SIG-M5 treated with dmso at 0.1 percent for 504 hours (cell line): Measurements from ENCODE around the gene PRPH.
"Not testable (repeated sequence)": the region's sequence is repeated elsewhere in the genome, so short reads cannot be mapped to it uniquely, and the experiment has no call there.

ENCODE experiments used
- DNase-seq: peaks from one replicate; lab custom pipeline; 2025; ENCODE audit not compliant: unreplicated experiment; lab: John Stamatoyannopoulos, UW

PRPH gene

GRCh38 chr12:49276304-49277290 lies 18.4 kb upstream of the PRPH start:
- no peak for DNase-seq

- DNase-seq, result no peak
These were observed 17.5 kb upstream of the PRPH start for GRCh38 chr12:49277466-49277865.

- peak; percentile 67 for DNase-seq
These were observed 15.2 kb upstream of the PRPH start for GRCh38 chr12:49279706-49280159.

GRCh38 chr12:49280545-49280944 lies 14.4 kb upstream of the PRPH start:
- DNase-seq, result not testable (repeated sequence)

DNA sequence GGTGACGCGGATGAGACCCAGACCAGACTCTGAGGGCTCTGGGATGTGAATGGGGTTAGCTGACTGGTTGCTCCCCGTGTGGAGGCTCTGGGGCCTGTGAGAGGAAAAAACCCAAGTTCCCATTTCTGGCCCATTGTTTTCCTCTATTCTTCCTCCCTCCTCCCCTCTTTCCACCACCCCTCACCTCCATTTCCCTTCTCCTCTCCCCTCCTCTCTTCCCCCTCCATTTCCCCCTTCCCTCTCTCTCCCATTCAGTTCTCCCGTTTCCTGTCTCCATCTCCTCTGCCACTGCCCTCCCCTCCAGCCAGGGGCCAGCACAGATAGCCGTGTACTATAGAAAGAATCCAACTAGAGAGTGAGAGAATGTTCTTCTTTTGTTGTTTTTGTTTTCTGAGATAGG lies 12.6 kb upstream of the PRPH start:
- DNase-seq, result no peak

- DNase-seq, result not testable (repeated sequence)
These were observed 12.1 kb upstream of the PRPH start for GRCh38 chr12:49282740-49283375.

DNA sequence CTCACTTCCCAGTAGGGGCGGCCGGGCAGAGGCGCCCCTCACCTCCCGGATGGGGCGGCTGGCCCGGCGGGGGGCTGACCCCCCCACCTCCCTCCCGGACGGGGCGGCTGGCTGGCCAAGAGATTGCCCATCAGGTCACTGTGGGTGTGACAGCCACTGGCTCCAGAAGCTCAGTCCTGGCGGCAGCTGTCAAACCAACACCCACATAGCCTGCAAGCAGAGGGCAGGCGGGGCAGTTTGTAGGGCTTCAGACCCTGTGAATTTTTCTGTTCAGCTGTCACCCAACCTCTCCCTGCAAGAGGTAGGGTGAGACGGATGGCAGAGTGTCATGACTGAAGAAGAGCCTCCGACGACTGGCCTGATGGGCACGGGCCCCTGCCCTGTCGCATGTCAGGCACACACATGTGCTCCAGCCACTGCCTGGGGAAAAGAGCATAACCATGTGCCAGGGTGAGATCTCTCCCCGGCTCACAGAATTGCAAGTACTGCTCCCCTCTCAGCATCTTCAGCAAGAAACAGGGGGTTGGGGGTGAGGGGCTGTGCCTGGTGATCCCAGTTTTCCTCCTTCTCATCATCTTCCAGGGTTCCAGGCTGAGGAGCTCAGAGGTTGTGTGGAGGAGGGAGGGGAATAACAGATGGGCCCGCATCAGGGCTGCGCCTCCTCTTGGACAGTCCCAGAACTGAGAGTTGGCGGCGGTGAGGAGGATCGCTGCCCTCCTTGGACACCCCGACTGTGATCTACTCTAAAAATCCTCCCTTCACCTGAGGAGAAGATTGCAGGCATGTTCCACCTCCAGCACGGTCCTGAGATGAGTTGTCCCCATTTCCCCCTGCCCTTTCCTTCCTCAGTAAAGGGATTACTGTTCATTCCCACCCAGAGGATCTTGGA lies 11.2 kb upstream of the PRPH start:
- no peak for DNase-seq

DNA sequence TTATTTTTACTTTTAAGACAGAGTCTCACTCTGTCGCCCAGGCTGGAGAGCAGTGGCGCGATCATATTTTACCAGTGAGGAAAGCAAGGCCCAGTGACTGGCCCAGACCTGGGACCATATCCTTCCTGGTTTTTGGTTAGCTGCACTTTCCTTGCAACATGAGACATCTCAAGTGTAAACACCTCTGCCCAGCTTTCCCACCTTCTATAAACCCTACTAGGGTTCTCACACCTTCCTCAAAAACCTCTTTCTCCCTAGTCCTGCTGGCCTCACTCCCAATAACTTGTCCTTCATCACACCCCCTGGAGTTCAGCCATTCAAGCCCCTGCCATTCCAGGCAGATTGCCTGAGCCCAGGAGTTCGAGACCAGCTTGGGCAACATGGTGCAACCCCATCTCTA lies 10.3 kb upstream of the PRPH start:
- no peak for DNase-seq

- DNase-seq, result no peak
These were observed 7.1 kb upstream of the PRPH start for GRCh38 chr12:49287876-49288275.

DNA sequence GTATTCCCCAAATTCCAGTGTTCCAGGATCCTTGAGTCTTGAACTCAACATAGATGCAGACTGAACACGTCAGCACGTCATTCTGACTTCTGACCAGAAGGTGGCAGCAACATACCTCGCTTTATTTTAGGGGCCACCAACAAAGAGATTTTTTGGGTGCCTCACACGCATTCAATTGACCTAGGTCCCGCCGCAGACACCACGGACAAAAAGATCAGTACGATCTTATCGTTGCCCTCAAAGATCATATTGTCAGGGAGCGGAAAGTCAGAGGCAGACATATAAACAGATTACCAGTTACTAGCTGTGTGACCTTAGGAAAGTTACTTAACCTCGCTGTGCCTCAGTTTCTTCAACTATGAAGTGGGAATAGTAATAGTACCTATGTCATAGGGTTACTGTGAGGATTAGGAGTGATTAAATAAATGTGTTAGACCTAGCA lies 6.5 kb upstream of the PRPH start:
- peak; percentile 53 for DNase-seq

GRCh38 chr12:49288922-49289555 lies 5.9 kb upstream of the PRPH start:
- DNase-seq, result no peak

- no peak for DNase-seq
These were observed 2.3 kb upstream of the PRPH start for GRCh38 chr12:49292729-49293055.

- no peak for DNase-seq
These were observed 1.6 kb upstream of the PRPH start for GRCh38 chr12:49293056-49293956.

GRCh38 chr12:49294086-49294803 lies 702 bp upstream of the PRPH start:
- DNase-seq, result no peak

DNA sequence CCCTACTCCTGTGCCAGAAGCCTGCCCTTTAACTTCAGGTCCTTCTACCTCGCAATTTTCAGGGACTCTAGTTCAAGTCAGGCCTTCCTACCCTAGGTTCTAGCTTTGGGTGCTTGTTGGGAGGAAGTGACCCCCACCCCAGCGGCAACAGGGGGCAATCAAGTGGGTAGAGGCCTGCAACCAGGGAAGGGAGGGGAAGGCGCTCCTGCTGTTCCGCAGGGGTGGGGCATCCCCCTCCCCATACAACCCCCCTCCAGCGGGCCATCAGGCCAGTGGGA lies 204 bp upstream of the PRPH start:
- no peak for DNase-seq

- peak; percentile 32 for DNase-seq
These were observed 1.3 kb downstream of the PRPH start for GRCh38 chr12:49296034-49296835.

DNA sequence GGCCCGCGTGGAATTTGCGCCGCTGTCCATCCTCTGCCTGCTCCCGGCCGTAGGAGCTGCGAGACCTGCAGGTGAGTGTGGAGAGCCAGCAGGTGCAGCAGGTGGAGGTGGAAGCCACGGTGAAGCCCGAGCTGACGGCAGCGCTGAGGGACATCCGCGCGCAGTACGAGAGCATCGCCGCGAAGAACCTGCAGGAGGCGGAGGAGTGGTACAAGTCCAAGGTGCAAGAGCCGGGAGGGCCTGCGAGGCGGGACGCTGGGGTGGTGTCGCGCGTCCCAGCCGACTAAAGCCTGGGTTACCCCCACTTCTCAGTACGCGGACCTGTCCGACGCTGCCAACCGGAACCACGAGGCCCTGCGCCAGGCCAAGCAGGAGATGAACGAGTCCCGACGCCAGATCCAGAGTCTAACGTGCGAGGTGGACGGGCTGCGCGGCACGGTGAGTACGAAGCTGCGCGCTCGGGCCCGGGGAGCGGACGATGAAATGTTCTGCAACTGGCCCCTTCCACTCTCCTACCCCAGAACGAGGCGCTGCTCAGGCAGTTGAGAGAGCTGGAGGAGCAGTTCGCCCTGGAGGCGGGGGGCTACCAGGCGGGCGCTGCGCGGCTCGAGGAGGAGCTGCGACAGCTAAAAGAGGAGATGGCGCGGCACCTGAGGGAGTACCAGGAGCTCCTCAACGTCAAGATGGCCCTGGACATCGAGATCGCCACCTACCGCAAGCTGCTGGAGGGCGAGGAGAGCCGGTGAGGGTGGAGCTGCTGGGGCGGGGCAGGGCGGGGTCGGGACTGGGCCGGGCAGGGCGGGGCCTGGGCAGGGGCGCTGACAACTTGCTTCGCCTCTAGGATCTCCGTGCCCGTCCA lies 2.1 kb downstream of the PRPH start:
- peak; percentile 70 for DNase-seq

DNA sequence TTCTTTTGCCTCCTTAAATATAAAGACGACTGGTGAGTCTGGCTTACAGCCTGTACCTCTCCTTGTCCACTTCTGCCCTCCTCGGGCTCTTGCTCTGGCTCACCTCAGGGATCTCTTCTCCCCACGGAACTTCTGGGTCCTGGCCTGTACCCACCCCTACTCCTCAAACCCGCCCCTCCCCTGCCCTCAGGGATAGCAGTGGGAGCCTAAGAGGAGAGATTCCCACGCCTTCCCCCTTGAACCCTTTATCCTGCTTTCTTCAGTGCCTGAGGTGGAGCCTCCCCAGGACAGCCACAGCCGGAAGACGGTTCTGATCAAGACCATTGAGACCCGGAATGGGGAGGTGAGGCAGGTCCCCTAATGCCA lies 2.7 kb downstream of the PRPH start:
- no peak for DNase-seq
